A549 (cell line): ENCODE data around the gene GRK2. TPM values are rescaled to one million over a fixed set of nuclear protein-coding genes. Genes with fewer than 3 reads are reported as not detected.
A peak's percentile ranks its signal among the peaks of the same experiment; 100 is the strongest.

Source experiments
- ATAC-seq, 2 experiments: fragments of 200-7000 bp in 1 of 2; fragments of >200 bp in 1 of 2; cut with Nextera tagmentation in 1 of 2; cut with Tn5 transposase in 1 of 2; 3 replicates each; pipeline versions ENCODE4 v1.8.0 to v1.9.1; 2018 to 2020; ENCODE audit warnings: mild to moderate bottlenecking in 1 of 2, moderate library complexity in 1 of 2
- CTCF ChIA-PET: fragments of 300-600 bp; sonication (Branson Sonifier 250); formaldehyde crosslinking; extraction: SDS; loops from one replicate; lab custom pipeline; 2021; ENCODE audit warnings: antibody characterized with exemption, inconsistent platforms; lab: Yijun Ruan, JAX
- POLR2A ChIA-PET: fragments of 350-600 bp; formaldehyde crosslinking; extraction: SDS; loops from one replicate; lab custom pipeline; 2021; ENCODE audit warnings: antibody characterized with exemption, inconsistent platforms; lab: Yijun Ruan, JAX
- DNase-seq, 2 experiments: peaks; one replicate each; pipeline versions ENCODE4 v3.0.0 to v3.0.0-alpha.2; 2011 to 2016; ENCODE audit warnings: low read depth in 1 of 2, low spot score in 1 of 2
- FAIRE-seq: peaks from 2 replicates; lab custom pipeline; 2011; peaks lifted over from hg19 to GRCh38; lab: Jason Lieb, UNC
- H3K27ac ChIP-seq, 2 experiments: fragments of >200 bp; sonication (Bioruptor Twin); formaldehyde crosslinking; 3 replicates each; pipeline ENCODE4 v1.5.1; 2016 to 2017
- H3K4me1 ChIP-seq: fragments of >200 bp; sonication (Bioruptor Twin); formaldehyde crosslinking; 3 replicates; pipeline ENCODE4 v1.6.1; 2016
- H3K4me2 ChIP-seq: fragments of >200 bp; sonication (Bioruptor Twin); formaldehyde crosslinking; 3 replicates; pipeline ENCODE4 v1.6.1; 2016
- H3K4me3 ChIP-seq: fragments of >200 bp; sonication (Bioruptor Twin); formaldehyde crosslinking; 3 replicates; pipeline ENCODE4 v1.5.1; 2016
- H3K9me3 ChIP-seq: fragments of >200 bp; sonication (Bioruptor Twin); formaldehyde crosslinking; 3 replicates; pipeline ENCODE4 v1.6.1; 2016
- BHLHE40 ChIP-seq: IDR thresholded peaks from 2 replicates; pipeline ENCODE4 v1.6.1; 2012; ENCODE audit warnings: low read depth, low read length, inconsistent platforms
- CBX2 ChIP-seq: fragments of 200-600 bp; sonication (generic); IDR thresholded peaks from 2 replicates; pipeline ENCODE4 v1.6.1; 2016; ENCODE audit warnings: low read depth, mild to moderate bottlenecking, borderline replicate concordance
- CHD2 ChIP-seq: fragments of 150-350 bp; IDR thresholded peaks from 2 replicates; pipeline ENCODE4 v1.6.1; 2014; ENCODE audit warnings: low read length; ENCODE audit not compliant: partially characterized antibody
- EHMT2 ChIP-seq: fragments of 200-600 bp; sonication (generic); IDR thresholded peaks from 2 replicates; pipeline ENCODE4 v1.6.1; 2016; ENCODE audit warnings: antibody characterized with exemption, low read depth, mild to moderate bottlenecking, moderate library complexity
- EP300 ChIP-seq, 2 experiments: fragments of >200 bp; sonication (Bioruptor Twin); formaldehyde crosslinking; IDR thresholded peaks; 2 replicates in 1 of 2; 3 replicates in 1 of 2; pipeline ENCODE4 v1.6.1; 2016 to 2017
- FOSL2 ChIP-seq, 2 experiments: fragments of 450-650 bp in 1 of 2; fragments of >200 bp in 1 of 2; sonication (Bioruptor Twin) in 1 of 2; formaldehyde crosslinking; IDR thresholded peaks; 2 replicates each; pipeline versions ENCODE4 v1.5.0 to v1.6.1; 2016 to 2020; ENCODE audit warnings: mild to moderate bottlenecking in 1 of 2, moderate library complexity in 1 of 2
- GATA3 ChIP-seq: IDR thresholded peaks from 2 replicates; pipeline ENCODE4 v1.6.1; 2012; ENCODE audit warnings: borderline replicate concordance
- HDAC2 ChIP-seq: fragments of 200-600 bp; sonication (generic); IDR thresholded peaks from 2 replicates; pipeline ENCODE4 v1.6.1; 2016
- HEYL ChIP-seq: fragments of 250-450 bp; sonication (Bioruptor Pico); IDR thresholded peaks from 2 replicates; pipeline ENCODE4 v1.8.0; 2021; ENCODE audit warnings: mild to moderate bottlenecking, moderate library complexity
- HMGXB4 ChIP-seq: fragments of 250-450 bp; sonication (Bioruptor Pico); IDR thresholded peaks from 2 replicates; pipeline ENCODE4 v1.5.0; 2021; ENCODE audit warnings: mild to moderate bottlenecking, moderate library complexity, borderline replicate concordance
- HOXB5 ChIP-seq: fragments of 250-450 bp; sonication (Bioruptor Pico); IDR thresholded peaks from 2 replicates; pipeline ENCODE4 v1.5.0; 2020; ENCODE audit warnings: mild to moderate bottlenecking, moderate library complexity
- JUNB ChIP-seq: fragments of >200 bp; sonication (Bioruptor Twin); formaldehyde crosslinking; IDR thresholded peaks from 2 replicates; pipeline ENCODE4 v1.6.1; 2016
- KDM1A ChIP-seq: fragments of 200-600 bp; sonication (generic); IDR thresholded peaks from 2 replicates; pipeline ENCODE4 v1.6.1; 2016; ENCODE audit warnings: low read depth, mild to moderate bottlenecking
- MAX ChIP-seq: IDR thresholded peaks from 2 replicates; pipeline ENCODE4 v1.6.1; 2012
- NPAS2 ChIP-seq: fragments of 250-450 bp; sonication (Bioruptor Pico); IDR thresholded peaks from 2 replicates; pipeline ENCODE4 v1.8.0; 2022; ENCODE audit warnings: mild to moderate bottlenecking, moderate library complexity, borderline replicate concordance
- PBX3 ChIP-seq: IDR thresholded peaks from 2 replicates; pipeline ENCODE4 v1.6.1; 2012
- RARB ChIP-seq: fragments of 250-450 bp; sonication (Bioruptor Pico); IDR thresholded peaks from 2 replicates; pipeline ENCODE4 v1.8.0; 2021; ENCODE audit warnings: mild to moderate bottlenecking, moderate library complexity
- RCOR1 ChIP-seq: fragments of 150-350 bp; IDR thresholded peaks from 2 replicates; pipeline ENCODE4 v1.6.1; 2014; ENCODE audit warnings: antibody characterized with exemption, low read length, low read depth
- SMC3 ChIP-seq: fragments of >200 bp; sonication (Bioruptor Twin); formaldehyde crosslinking; IDR thresholded peaks from 3 replicates; pipeline ENCODE4 v1.6.1; 2018; ENCODE audit warnings: inconsistent platforms
- TP53 ChIP-seq: fragments of 250-450 bp; sonication (Bioruptor Pico); IDR thresholded peaks from 2 replicates; pipeline ENCODE4 v1.5.0; 2021; ENCODE audit warnings: mild to moderate bottlenecking, moderate library complexity
- USF2 ChIP-seq: fragments of 450-650 bp; IDR thresholded peaks from 2 replicates; pipeline ENCODE4 v1.6.1; 2014; ENCODE audit warnings: antibody characterized with exemption
- ZNF302 ChIP-seq: fragments of 250-450 bp; sonication (Bioruptor Pico); IDR thresholded peaks from 2 replicates; pipeline ENCODE4 v1.9.0; 2021; ENCODE audit warnings: inconsistent platforms, mild to moderate bottlenecking, moderate library complexity
- WGBS: methylation state at CpG from one replicate; pipeline ENCODE4 v1.1.6; 2017; ENCODE audit errors: missing lambda C conversion rate; 5-methylcytosine and 5-hydroxymethylcytosine counted together
- polyA plus RNA-seq, 4 experiments: library from polyadenylated mRNA; depleted of rRNA in 3 of 4; stranded (reverse); fragments of >200 nt; fragmentation: RNase III in 1 of 4; extraction: RNeasy Plus Mini Kit Qiagen cat#74134 plus additional on column Dnase treatment in 1 of 4; gene quantifications; 2 replicates in 3 of 4; 3 replicates in 1 of 4; pipeline ENCODE4 v1.2.3, GENCODE V29; 2011 to 2017
- TF ChIP-seq, protein P1 (sequence below): fragments of >200 bp; sonication (Bioruptor Twin); formaldehyde crosslinking; IDR thresholded peaks from 2 replicates; pipeline ENCODE4 v1.6.1; 2016
- TF ChIP-seq, protein P2 (sequence below): fragments of >200 bp; sonication (Bioruptor Twin); formaldehyde crosslinking; IDR thresholded peaks from 3 replicates; pipeline ENCODE4 v1.6.1; 2016
- TF ChIP-seq, protein P3 (sequence below): fragments of 250-450 bp; sonication (Bioruptor Pico); IDR thresholded peaks from 2 replicates; pipeline ENCODE4 v1.5.0; 2020; ENCODE audit warnings: low read depth, mild to moderate bottlenecking, moderate library complexity

GRK2 gene
- polyA plus RNA-seq, 2 of the 4 experiments (the other 2 are of a cell fraction), result 20.5 to 29.7 TPM

GRCh38 chr11:67243051-67243450 is 23.2 kb upstream of the GRK2 start:
- no peaks in the 10 kb centered on the region for H3K9me3 ChIP-seq
- no peak for FAIRE-seq
- peaks cover 31% of the 10 kb centered on the region for H3K4me1 ChIP-seq
- CTCF ChIA-PET, result interaction anchor here (0.6 to 3.8 kb wide), 5 partner anchors 11 to 125 kb away, joined by 3 to 13 read pairs (median 5); no protein-coding TSS in a partner anchor
- H3K4me2 ChIP-seq, result peak overlapping the region; percentile 94; the same call in 2 of the 3 replicates
- H3K27ac ChIP-seq, result no peak overlapping the region
- POLR2A ChIA-PET, result no interaction called here
- no peak for ATAC-seq
- DNase-seq, result no peak
- 95% methylated on average over 2 of the region's 2 CpGs for WGBS
- TF ChIP-seq RCOR1, result no peak
- TF ChIP-seq HDAC2, result no peak
- no peak for TF ChIP-seq HOXB5 (CRISPR knock-in tag)
- TF ChIP-seq, protein P1, sequence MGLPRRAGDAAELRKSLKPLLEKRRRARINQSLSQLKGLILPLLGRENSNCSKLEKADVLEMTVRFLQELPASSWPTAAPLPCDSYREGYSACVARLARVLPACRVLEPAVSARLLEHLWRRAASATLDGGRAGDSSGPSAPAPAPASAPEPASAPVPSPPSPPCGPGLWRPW, result no peak
- TF ChIP-seq ZNF302 (CRISPR knock-in tag), result no peak
- TF ChIP-seq, protein P2, sequence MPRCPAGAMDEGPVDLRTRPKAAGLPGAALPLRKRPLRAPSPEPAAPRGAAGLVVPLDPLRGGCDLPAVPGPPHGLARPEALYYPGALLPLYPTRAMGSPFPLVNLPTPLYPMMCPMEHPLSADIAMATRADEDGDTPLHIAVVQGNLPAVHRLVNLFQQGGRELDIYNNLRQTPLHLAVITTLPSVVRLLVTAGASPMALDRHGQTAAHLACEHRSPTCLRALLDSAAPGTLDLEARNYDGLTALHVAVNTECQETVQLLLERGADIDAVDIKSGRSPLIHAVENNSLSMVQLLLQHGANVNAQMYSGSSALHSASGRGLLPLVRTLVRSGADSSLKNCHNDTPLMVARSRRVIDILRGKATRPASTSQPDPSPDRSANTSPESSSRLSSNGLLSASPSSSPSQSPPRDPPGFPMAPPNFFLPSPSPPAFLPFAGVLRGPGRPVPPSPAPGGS, result no peak
- TF ChIP-seq FOSL2 (IDR thresholded peaks at IDR 0.05), result no peak
- TF ChIP-seq FOSL2 (CRISPR knock-in tag; IDR thresholded peaks at IDR 0.05), result no peak
- no peak for TF ChIP-seq EHMT2
- TF ChIP-seq CBX2, result no peak
- TF ChIP-seq, all 56 proteins: peak for 0
- no peak overlapping the region for H3K4me3 ChIP-seq

GRCh38 chr11:67245046-67245445 is 21.2 kb upstream of the GRK2 start:
- ChIA-PET POLR2A (interaction anchor here (0.5 kb wide), 1 partner anchor 131 kb away, joined by 4 read pairs; no protein-coding TSS in a partner anchor), CTCF (interaction anchor here (0.9 to 3.8 kb wide), 4 partner anchors 9 to 138 kb away, joined by 3 to 23 read pairs (median 9); no protein-coding TSS in a partner anchor)
- Histone ChIP-seq H3K27ac (no peak overlapping the region), H3K4me2 (no peak overlapping the region), H3K4me1 (peaks cover 20% of the 10 kb centered on the region; the same call in 2 of the 3 replicates), H3K9me3 (no peaks in the 10 kb centered on the region), H3K4me3 (no peak overlapping the region)
- FAIRE-seq (no peak), ATAC-seq (no peak), DNase-seq (no peak)
- 93% methylated on average over 11 of the region's 11 CpGs for WGBS
- TF ChIP-seq FOSL2 (IDR thresholded peaks at IDR 0.05) (no peak), FOSL2 (CRISPR knock-in tag; IDR thresholded peaks at IDR 0.05) (no peak), JUNB (no peak), HDAC2 (no peak), SMC3 (no peak), BHLHE40 (no peak)
- TF ChIP-seq, protein P3, sequence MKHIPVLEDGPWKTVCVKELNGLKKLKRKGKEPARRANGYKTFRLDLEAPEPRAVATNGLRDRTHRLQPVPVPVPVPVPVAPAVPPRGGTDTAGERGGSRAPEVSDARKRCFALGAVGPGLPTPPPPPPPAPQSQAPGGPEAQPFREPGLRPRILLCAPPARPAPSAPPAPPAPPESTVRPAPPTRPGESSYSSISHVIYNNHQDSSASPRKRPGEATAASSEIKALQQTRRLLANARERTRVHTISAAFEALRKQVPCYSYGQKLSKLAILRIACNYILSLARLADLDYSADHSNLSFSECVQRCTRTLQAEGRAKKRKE (CRISPR knock-in tag), result no peak
- TF ChIP-seq, all 56 proteins: peak for 0

DNA sequence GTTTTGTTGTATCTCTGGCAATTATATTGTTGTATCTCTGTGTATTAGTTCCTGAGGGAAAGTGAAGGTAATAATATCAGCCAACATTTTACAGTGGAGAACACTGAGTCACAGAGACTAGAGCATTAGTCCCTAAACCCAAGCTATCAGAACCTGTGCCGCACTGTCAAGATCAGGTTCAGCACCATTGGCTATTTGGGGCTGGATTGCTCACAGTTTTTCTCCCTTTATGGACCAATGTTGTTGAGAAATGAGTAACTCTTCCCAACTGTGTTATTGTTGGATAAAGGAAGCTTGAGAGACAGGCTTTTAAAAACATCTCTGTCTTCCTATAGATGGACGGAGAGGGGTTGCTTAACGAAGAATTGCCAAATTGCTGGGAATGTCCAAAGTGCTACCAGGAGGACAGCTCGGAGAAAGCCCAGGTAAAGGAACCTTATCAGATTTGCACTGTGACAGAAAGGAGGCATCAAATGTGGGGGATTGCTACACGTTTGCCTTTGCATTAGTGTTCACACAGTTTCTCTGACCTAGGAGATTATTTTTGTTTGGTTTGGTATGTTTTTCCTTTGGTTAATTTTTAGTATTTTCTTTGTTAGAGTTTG is 18.2 kb upstream of the GRK2 start:
- ChIA-PET CTCF (interaction anchor here (1.1 to 1.9 kb wide), 5 partner anchors 8 to 195 kb away, joined by 3 to 8 read pairs (median 4); no protein-coding TSS in a partner anchor), POLR2A (no interaction called here)
- Histone ChIP-seq H3K27ac (no peak overlapping the region), H3K4me1 (0 out of 3 replicates have a peak, but pooled peaks cover 3% of the 10 kb centered on the region), H3K9me3 (no peaks in the 10 kb centered on the region), H3K4me2 (no peak overlapping the region), H3K4me3 (no peak overlapping the region)
- ATAC-seq, result no peak
- WGBS, result 85% methylated on average over 5 of the region's 5 CpGs
- DNase-seq, result no peak
- no peak for FAIRE-seq
- TF ChIP-seq CHD2 (no peak), HMGXB4 (CRISPR knock-in tag) (no peak), TP53 (CRISPR knock-in tag) (no peak), HEYL (CRISPR knock-in tag) (no peak), USF2 (no peak), EP300 (IDR thresholded peaks at IDR 0.05) (no peak), PBX3 (no peak), MAX (no peak), RARB (CRISPR knock-in tag) (no peak), KDM1A (no peak), GATA3 (no peak), NPAS2 (CRISPR knock-in tag) (no peak)
